ENCODE measurements around the gene PDE5A.

The PDE5A gene

GRCh38 chr4:119549639-119550038 lies 79.0 kb downstream of the PDE5A start:
- H3K4me3 ChIP-seq (ENCODE audit: control insufficient read depth, low read depth, low read length), result no peak overlapping the region
- no peak for DNase-seq (ENCODE audit: low read depth)
- no peak for TF ChIP-seq CTCF (conservative IDR thresholded peaks at IDR 0.05; ENCODE audit: control insufficient read depth, insufficient read depth, low read depth, low read length)

DNA sequence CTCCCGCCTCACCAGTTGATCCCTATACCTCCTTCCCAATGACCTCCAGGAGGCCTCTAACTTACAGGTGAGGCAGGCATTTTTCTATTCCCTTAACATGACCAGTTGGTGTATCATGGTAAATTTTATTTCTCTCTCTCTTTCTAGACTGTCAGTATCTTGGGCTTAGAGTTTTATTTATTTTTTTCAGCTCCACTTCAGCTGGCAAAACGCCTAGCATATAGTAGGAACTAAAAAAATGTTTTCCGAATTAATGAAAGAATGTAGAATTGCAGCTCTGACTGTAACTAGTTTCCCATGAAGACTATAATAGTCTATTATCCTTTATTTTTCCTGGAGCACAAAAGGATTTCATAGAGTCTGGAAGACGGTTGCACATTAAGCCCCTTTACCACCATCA lies 84.8 kb downstream of the PDE5A start:
- no peak for DNase-seq (ENCODE audit: low read depth)
- no peak overlapping the region for H3K4me3 ChIP-seq (ENCODE audit: control insufficient read depth, low read depth, low read length)
- no peak for TF ChIP-seq CTCF (conservative IDR thresholded peaks at IDR 0.05; ENCODE audit: control insufficient read depth, insufficient read depth, low read depth, low read length)

DNA sequence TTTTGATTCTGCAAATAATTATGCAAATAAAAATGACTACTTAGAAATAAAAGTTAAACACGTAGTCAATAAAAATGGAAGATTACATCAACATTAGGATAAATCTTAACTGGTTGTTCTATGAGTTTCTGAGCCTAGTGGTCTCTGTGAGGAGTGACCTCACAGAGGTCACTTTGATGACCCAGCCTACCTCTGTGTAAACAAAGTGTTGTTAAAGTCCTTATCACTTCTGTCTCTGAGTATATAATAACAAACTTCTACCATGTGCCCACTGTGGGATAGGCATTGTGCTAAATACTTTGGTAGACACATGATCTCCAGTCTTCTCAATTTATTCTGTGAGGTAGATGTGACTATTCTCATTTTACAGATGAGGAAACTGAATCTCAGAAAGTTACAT lies 85.4 kb downstream of the PDE5A start:
- DNase-seq (ENCODE audit: low read depth), result no peak
- TF ChIP-seq CTCF (conservative IDR thresholded peaks at IDR 0.05; ENCODE audit: control insufficient read depth, insufficient read depth, low read depth, low read length), result no peak
- no peak overlapping the region for H3K4me3 ChIP-seq (ENCODE audit: control insufficient read depth, low read depth, low read length)

DNA sequence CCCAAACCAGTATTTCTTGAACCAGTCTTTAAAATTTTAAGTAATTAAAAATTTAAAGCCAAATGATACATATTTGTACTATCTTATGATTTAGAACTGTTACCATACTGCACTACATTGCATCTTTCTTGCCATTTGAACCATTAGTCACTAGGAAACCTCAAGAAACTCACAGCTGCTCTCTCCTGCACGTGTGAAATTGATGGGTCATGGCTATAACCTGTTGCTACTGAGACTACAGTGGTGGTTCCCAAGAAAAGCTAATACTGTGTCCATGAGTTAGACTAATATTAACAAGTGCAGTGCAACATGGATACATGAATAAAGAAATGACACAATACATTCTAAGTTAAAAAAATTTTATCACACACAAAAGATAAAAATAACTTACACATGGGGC lies 88.4 kb downstream of the PDE5A start:
- no peak for TF ChIP-seq CTCF (conservative IDR thresholded peaks at IDR 0.05; ENCODE audit: control insufficient read depth, insufficient read depth, low read depth, low read length)
- no peak overlapping the region for H3K4me3 ChIP-seq (ENCODE audit: control insufficient read depth, low read depth, low read length)
- DNase-seq (ENCODE audit: low read depth), result no peak

GRCh38 chr4:119537586-119537985 lies 91.0 kb downstream of the PDE5A start:
- TF ChIP-seq CTCF (conservative IDR thresholded peaks at IDR 0.05; ENCODE audit: control insufficient read depth, insufficient read depth, low read depth, low read length), result no peak
- no peak overlapping the region for H3K4me3 ChIP-seq (ENCODE audit: control insufficient read depth, low read depth, low read length)
- no peak for DNase-seq (ENCODE audit: low read depth)

- peak; percentile 79 for DNase-seq (ENCODE audit: low read depth)
Measured at GRCh38 chr4:119536572-119537528, 91.8 kb downstream of the PDE5A start.

More at GRCh38 chr4:119536572-119537528, 91.8 kb downstream of the PDE5A start:
- no peak for TF ChIP-seq CTCF (conservative IDR thresholded peaks at IDR 0.05; ENCODE audit: control insufficient read depth, insufficient read depth, low read depth, low read length)
- H3K4me3 ChIP-seq (ENCODE audit: control insufficient read depth, low read depth, low read length), result no peak overlapping the region
